GM12874 (cell line): ENCODE results near the gene UCN.

Experiments used
- CTCF ChIP-seq: IDR thresholded peaks from 2 replicates; pipeline ENCODE4 v1.5.1; 2011; ENCODE audit warnings: low read depth, mild to moderate bottlenecking, control low read depth, low read length, moderate library complexity; ENCODE audit not compliant: insufficient read depth

UCN gene

GRCh38 chr2:27347641-27348040 is 39.4 kb upstream of the UCN start:
- TF ChIP-seq CTCF, result no peak

- TF ChIP-seq CTCF, result no peak
These were observed 27.9 kb upstream of the UCN start for GRCh38 chr2:27336173-27336572.

GRCh38 chr2:27335311-27335710 is 27.1 kb upstream of the UCN start:
- TF ChIP-seq CTCF, result no peak

- no peak for TF ChIP-seq CTCF
These were observed 16.5 kb upstream of the UCN start for GRCh38 chr2:27324720-27325119.

GRCh38 chr2:27323596-27324285 is 15.5 kb upstream of the UCN start:
- no peak for TF ChIP-seq CTCF

- TF ChIP-seq CTCF, result no peak
These were observed 14.7 kb upstream of the UCN start, which contains the start of gene MPV17 for GRCh38 chr2:27322766-27323595. TSS of gene MPV17 (minus strand) at chr2:27323097. CDS start at chr2:27322517, 580 bp downstream.

GRCh38 chr2:27322301-27322765 is 14.1 kb upstream of the UCN start:
- TF ChIP-seq CTCF, result no peak
